ENCODE results near the gene THAP4.
A peak's percentile ranks its signal among the peaks of the same experiment; 100 is the strongest.

The THAP4 gene

GRCh38 chr2:241554610-241555322 lies 82.2 kb downstream of the THAP4 start:
- H3K27ac ChIP-seq: no peak overlapping the region
- TF ChIP-seq CTCF (conservative IDR thresholded peaks at IDR 0.05): no peak

- H3K27ac ChIP-seq: no peak overlapping the region
- no peak for TF ChIP-seq CTCF (conservative IDR thresholded peaks at IDR 0.05)
Observed at GRCh38 chr2:241553981-241554380, 83.0 kb downstream of the THAP4 start.

GRCh38 chr2:241553512-241553830 lies 83.5 kb downstream of the THAP4 start:
- H3K27ac ChIP-seq: no peak overlapping the region
- no peak for TF ChIP-seq CTCF (conservative IDR thresholded peaks at IDR 0.05)

- no peak for TF ChIP-seq CTCF (conservative IDR thresholded peaks at IDR 0.05)
- no peak overlapping the region for H3K27ac ChIP-seq
Observed at GRCh38 chr2:241551998-241552737, 84.8 kb downstream of the THAP4 start.

DNA sequence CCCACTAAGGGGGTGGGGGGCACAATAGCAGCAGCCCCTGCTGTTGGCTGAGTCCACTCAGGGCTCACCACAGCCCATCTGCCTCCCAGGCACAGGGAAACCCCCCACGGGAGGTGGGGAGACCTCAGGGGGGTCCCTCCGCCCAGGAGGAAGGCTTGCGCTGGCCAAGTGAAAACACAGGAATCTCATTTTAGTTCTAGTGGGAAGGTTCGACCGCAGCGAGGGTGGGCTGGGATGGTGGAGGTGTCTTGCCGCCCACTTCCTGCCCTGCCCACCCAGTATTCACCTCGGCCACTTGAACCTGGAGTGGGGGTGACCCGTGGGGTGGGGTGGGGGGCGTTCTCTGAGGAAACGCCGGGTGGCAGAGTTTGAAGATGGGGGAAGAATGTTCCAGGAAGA lies 85.4 kb downstream of the THAP4 start:
- no peak for TF ChIP-seq CTCF (conservative IDR thresholded peaks at IDR 0.05)
- no peak overlapping the region for H3K27ac ChIP-seq

GRCh38 chr2:241550616-241551580 lies 86.1 kb downstream of the THAP4 start:
- no peak for TF ChIP-seq CTCF (conservative IDR thresholded peaks at IDR 0.05)
- H3K27ac ChIP-seq: peak overlapping the region; percentile 59

DNA sequence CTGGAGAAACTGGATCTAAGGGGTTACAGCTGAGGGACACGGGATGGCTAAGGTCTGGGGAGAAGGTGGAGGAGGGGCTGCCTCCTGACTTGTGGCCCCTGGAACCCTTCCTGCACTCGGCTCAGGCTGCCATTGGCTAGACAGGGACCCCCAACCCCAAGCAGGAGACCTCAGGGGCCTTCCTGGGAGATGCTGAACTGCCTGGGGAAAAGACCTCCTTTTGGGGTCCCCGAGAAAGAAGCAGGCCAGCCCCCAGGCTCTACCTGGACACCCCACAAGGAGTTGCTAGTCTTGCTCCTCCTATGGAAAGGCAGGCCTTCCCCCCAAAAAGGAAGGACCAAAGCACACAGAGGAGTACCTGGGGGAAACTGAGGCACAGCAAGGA lies 88.5 kb downstream of the THAP4 start:
- no peak for TF ChIP-seq CTCF (conservative IDR thresholded peaks at IDR 0.05)
- H3K27ac ChIP-seq: no peak overlapping the region

Data from VCaP (cell line).